ENCODE data around the gene EIF2S1. TPM values are rescaled to one million over a fixed set of nuclear protein-coding genes. Genes with fewer than 3 reads are reported as not detected.

Gene EIF2S1
- total RNA-seq, 1 experiment from 2014 or later, result 171 TPM

DNA sequence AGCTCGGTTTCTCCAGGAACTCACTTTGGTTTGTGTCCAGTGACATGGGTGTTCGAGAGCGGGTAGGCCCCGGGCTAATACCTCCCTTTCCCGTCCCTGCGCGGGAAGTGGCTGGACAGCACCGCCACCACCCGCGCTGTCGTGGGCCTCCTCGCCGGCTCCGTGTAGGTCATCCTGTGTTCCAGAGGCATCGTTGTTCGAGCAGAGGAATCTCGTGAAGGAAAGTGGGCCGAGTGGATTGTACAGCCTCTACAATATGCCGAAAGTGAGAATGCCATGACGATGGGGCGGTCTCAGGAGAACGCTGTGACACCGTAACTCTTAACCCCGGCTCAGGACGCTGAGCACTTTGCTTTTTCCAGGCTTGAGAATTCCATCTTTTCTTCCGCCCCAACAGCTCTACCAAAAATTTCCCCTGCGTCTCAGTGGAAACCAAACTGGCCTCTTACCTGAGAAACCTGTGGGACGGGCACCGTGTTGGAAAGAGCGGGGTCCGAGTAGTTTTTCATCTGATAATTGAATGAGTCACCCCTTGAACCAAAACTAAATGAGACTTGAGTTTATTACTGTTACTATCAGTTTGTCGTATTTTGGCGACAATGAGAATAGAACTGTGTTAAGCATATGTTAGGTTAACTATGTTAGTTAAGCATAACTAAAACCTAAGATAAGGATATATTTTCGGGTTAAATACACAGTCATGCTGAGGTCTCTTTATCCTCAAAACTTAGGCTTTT is 510 bp downstream of the EIF2S1 start:
- Histone ChIP-seq H3K9ac (ENCODE audit: low read length) (peak overlapping the region; percentile 92), H3K4me1 (ENCODE audit: low read length) (peaks cover 55% of the 10 kb centered on the region), H3K27me3 (ENCODE audit: low read length) (no peaks in the 10 kb centered on the region), H3K36me3 (ENCODE audit: insufficient read depth, low read length) (peaks cover 42% of the 10 kb centered on the region), H3K9me3 (ENCODE audit: low read length) (no peaks in the 10 kb centered on the region), H3K4me3 (ENCODE audit: low read length) (peak overlapping the region; percentile 78), H3K79me2 (ENCODE audit: low read length) (peaks cover 95% of the 10 kb centered on the region), H3K4me2 (ENCODE audit: low read depth, low read length, poor library complexity, severe bottlenecking) (peak overlapping the region; percentile 88), H3K27ac (ENCODE audit: low read length) (peak overlapping the region; percentile 87; the same call in 1 of the 2 replicates), H4K20me1 (ENCODE audit: insufficient read depth, low read depth, low read length) (peaks cover 39% of the 10 kb centered on the region), H2AFZ (ENCODE audit: low read length) (peak overlapping the region; percentile 97; the same call in 1 of the 2 replicates), H3K9me2 (replicated peaks; ENCODE audit: insufficient read depth, low read length) (no peaks in the 10 kb centered on the region)
- no peak for DNase-seq

- no peak overlapping the region for H3K27ac ChIP-seq (ENCODE audit: low read length)
- H3K9me3 ChIP-seq (ENCODE audit: low read length), result no peaks in the 10 kb centered on the region
- H3K9me2 ChIP-seq (replicated peaks; ENCODE audit: insufficient read depth, low read length), result no peaks in the 10 kb centered on the region
- H3K4me1 ChIP-seq (ENCODE audit: low read length), result peaks cover 28% of the 10 kb centered on the region
- H3K27me3 ChIP-seq (ENCODE audit: low read length), result no peaks in the 10 kb centered on the region
- H3K9ac ChIP-seq (ENCODE audit: low read length), result no peak overlapping the region
- H4K20me1 ChIP-seq (ENCODE audit: insufficient read depth, low read depth, low read length), result peaks cover 52% of the 10 kb centered on the region
- H3K4me3 ChIP-seq (ENCODE audit: low read length), result no peak overlapping the region
- no peak overlapping the region for H2AFZ ChIP-seq (ENCODE audit: low read length)
- H3K4me2 ChIP-seq (ENCODE audit: low read depth, low read length, poor library complexity, severe bottlenecking), result no peak overlapping the region
- peaks cover 95% of the 10 kb centered on the region for H3K79me2 ChIP-seq (ENCODE audit: low read length)
- peaks cover 82% of the 10 kb centered on the region for H3K36me3 ChIP-seq (ENCODE audit: insufficient read depth, low read length)
- DNase-seq, result no peak
Measured at GRCh38 chr14:67365476-67365875, 5.3 kb downstream of the EIF2S1 start.

- Histone ChIP-seq H3K79me2 (ENCODE audit: low read length) (peaks cover 94% of the 10 kb centered on the region), H2AFZ (ENCODE audit: low read length) (no peak overlapping the region), H3K9me2 (replicated peaks; ENCODE audit: insufficient read depth, low read length) (no peaks in the 10 kb centered on the region), H3K4me1 (ENCODE audit: low read length) (no peaks in the 10 kb centered on the region), H3K27me3 (ENCODE audit: low read length) (no peaks in the 10 kb centered on the region), H3K27ac (ENCODE audit: low read length) (no peak overlapping the region), H3K4me3 (ENCODE audit: low read length) (no peak overlapping the region), H3K9ac (ENCODE audit: low read length) (no peak overlapping the region), H4K20me1 (ENCODE audit: insufficient read depth, low read depth, low read length) (peaks cover 45% of the 10 kb centered on the region), H3K36me3 (ENCODE audit: insufficient read depth, low read length) (peaks cover 84% of the 10 kb centered on the region), H3K9me3 (ENCODE audit: low read length) (no peaks in the 10 kb centered on the region), H3K4me2 (ENCODE audit: low read depth, low read length, poor library complexity, severe bottlenecking) (no peak overlapping the region)
- no peak for DNase-seq
Measured at GRCh38 chr14:67370830-67371229, 10.7 kb downstream of the EIF2S1 start.

DNA sequence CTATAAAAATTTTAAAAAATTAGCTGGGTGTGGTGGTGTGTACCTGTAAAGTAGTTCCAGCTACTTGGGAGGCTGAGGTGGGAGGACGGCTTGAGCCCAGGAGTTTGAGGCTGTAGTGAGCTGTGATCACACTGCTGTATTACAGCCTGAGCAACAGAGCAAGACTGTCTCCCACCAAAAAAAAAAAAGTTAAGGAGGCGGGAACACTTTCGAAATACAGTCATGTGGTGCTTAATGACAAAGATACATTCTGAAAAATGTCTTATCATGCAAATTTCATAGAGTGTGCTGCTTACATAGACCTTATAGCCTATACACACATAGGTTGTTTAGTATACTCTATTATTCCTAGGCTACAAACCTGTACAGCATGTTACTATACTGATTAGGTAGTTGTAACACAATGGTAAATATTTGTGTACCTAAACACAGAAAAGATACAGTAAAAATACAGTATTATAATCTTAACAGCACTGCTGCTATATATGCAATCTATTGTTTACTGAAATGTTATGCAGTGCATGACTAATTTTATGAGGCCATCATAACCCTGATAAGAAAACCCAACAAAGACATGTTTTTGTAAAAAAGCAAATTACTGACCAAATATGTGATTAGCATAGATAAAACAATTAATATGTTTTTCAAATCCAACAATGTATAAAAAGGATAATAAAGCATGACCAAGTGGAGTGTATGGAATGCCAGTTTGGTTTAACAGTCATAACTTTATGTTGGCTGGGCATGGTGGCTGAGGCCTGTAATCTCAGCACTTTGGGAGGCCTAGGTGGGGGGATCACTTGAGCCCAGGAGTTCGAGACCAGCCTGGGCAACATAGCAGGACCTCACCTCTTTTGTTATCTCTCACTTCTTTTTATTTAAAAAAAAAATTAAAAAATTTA is 11.4 kb downstream of the EIF2S1 start:
- peaks cover 40% of the 10 kb centered on the region for H4K20me1 ChIP-seq (ENCODE audit: insufficient read depth, low read depth, low read length)
- H2AFZ ChIP-seq (ENCODE audit: low read length), result no peak overlapping the region
- H3K79me2 ChIP-seq (ENCODE audit: low read length), result peaks cover 94% of the 10 kb centered on the region
- no peak overlapping the region for H3K4me2 ChIP-seq (ENCODE audit: low read depth, low read length, poor library complexity, severe bottlenecking)
- H3K9me3 ChIP-seq (ENCODE audit: low read length), result no peaks in the 10 kb centered on the region
- H3K36me3 ChIP-seq (ENCODE audit: insufficient read depth, low read length), result peaks cover 84% of the 10 kb centered on the region
- no peak overlapping the region for H3K27ac ChIP-seq (ENCODE audit: low read length)
- no peak overlapping the region for H3K9ac ChIP-seq (ENCODE audit: low read length)
- H3K9me2 ChIP-seq (replicated peaks; ENCODE audit: insufficient read depth, low read length), result no peaks in the 10 kb centered on the region
- H3K27me3 ChIP-seq (ENCODE audit: low read length), result no peaks in the 10 kb centered on the region
- no peak overlapping the region for H3K4me3 ChIP-seq (ENCODE audit: low read length)
- no peaks in the 10 kb centered on the region for H3K4me1 ChIP-seq (ENCODE audit: low read length)
- no peak for DNase-seq

GRCh38 chr14:67372833-67373232 is 12.7 kb downstream of the EIF2S1 start:
- DNase-seq, result no peak
- H3K79me2 ChIP-seq (ENCODE audit: low read length), result peaks cover 92% of the 10 kb centered on the region
- no peaks in the 10 kb centered on the region for H3K27me3 ChIP-seq (ENCODE audit: low read length)
- peaks cover 87% of the 10 kb centered on the region for H3K36me3 ChIP-seq (ENCODE audit: insufficient read depth, low read length)
- H3K9me2 ChIP-seq (replicated peaks; ENCODE audit: insufficient read depth, low read length), result no peaks in the 10 kb centered on the region
- H3K4me2 ChIP-seq (ENCODE audit: low read depth, low read length, poor library complexity, severe bottlenecking), result no peak overlapping the region
- H2AFZ ChIP-seq (ENCODE audit: low read length), result no peak overlapping the region
- H3K4me3 ChIP-seq (ENCODE audit: low read length), result no peak overlapping the region
- no peak overlapping the region for H3K27ac ChIP-seq (ENCODE audit: low read length)
- no peaks in the 10 kb centered on the region for H3K9me3 ChIP-seq (ENCODE audit: low read length)
- no peak overlapping the region for H3K9ac ChIP-seq (ENCODE audit: low read length)
- H3K4me1 ChIP-seq (ENCODE audit: low read length), result no peaks in the 10 kb centered on the region
- H4K20me1 ChIP-seq (ENCODE audit: insufficient read depth, low read depth, low read length), result peaks cover 43% of the 10 kb centered on the region

DNA sequence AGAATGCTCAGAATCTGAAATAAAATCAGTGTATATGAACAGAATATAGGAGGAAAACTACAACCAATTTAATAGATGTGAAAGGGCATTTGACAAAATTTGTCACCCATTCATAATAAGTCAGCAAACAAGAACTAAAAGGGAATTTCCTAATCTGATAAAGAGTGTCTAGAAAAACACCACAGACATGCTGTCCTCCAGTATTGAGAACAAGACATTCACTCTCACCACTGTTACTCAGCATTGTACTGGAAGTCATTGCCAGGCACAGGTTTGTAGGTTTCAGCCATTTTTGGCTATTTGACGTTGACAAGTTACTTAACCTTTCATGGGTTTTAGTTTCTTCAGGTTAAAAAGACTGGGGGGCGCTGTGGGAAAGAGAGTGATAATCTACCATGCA is 13.2 kb downstream of the EIF2S1 start:
- Histone ChIP-seq H3K4me1 (ENCODE audit: low read length) (no peaks in the 10 kb centered on the region), H3K27ac (ENCODE audit: low read length) (no peak overlapping the region), H3K27me3 (ENCODE audit: low read length) (no peaks in the 10 kb centered on the region), H3K9me3 (ENCODE audit: low read length) (no peaks in the 10 kb centered on the region), H3K79me2 (ENCODE audit: low read length) (peaks cover 88% of the 10 kb centered on the region), H2AFZ (ENCODE audit: low read length) (no peak overlapping the region), H3K4me3 (ENCODE audit: low read length) (no peak overlapping the region), H3K9me2 (replicated peaks; ENCODE audit: insufficient read depth, low read length) (no peaks in the 10 kb centered on the region), H3K9ac (ENCODE audit: low read length) (no peak overlapping the region), H4K20me1 (ENCODE audit: insufficient read depth, low read depth, low read length) (peaks cover 43% of the 10 kb centered on the region), H3K4me2 (ENCODE audit: low read depth, low read length, poor library complexity, severe bottlenecking) (no peak overlapping the region), H3K36me3 (ENCODE audit: insufficient read depth, low read length) (peaks cover 84% of the 10 kb centered on the region)
- no peak for DNase-seq

GRCh38 chr14:67377916-67378315 is 17.8 kb downstream of the EIF2S1 start:
- Histone ChIP-seq H3K27ac (ENCODE audit: low read length) (no peak overlapping the region), H3K27me3 (ENCODE audit: low read length) (no peaks in the 10 kb centered on the region), H2AFZ (ENCODE audit: low read length) (no peak overlapping the region), H3K9me2 (replicated peaks; ENCODE audit: insufficient read depth, low read length) (no peaks in the 10 kb centered on the region), H3K36me3 (ENCODE audit: insufficient read depth, low read length) (peaks cover 91% of the 10 kb centered on the region), H4K20me1 (ENCODE audit: insufficient read depth, low read depth, low read length) (peaks cover 33% of the 10 kb centered on the region), H3K4me2 (ENCODE audit: low read depth, low read length, poor library complexity, severe bottlenecking) (no peak overlapping the region), H3K79me2 (ENCODE audit: low read length) (peaks cover 62% of the 10 kb centered on the region), H3K4me3 (ENCODE audit: low read length) (no peak overlapping the region), H3K4me1 (ENCODE audit: low read length) (no peaks in the 10 kb centered on the region), H3K9ac (ENCODE audit: low read length) (no peak overlapping the region), H3K9me3 (ENCODE audit: low read length) (no peaks in the 10 kb centered on the region)
- DNase-seq, result no peak

DNA sequence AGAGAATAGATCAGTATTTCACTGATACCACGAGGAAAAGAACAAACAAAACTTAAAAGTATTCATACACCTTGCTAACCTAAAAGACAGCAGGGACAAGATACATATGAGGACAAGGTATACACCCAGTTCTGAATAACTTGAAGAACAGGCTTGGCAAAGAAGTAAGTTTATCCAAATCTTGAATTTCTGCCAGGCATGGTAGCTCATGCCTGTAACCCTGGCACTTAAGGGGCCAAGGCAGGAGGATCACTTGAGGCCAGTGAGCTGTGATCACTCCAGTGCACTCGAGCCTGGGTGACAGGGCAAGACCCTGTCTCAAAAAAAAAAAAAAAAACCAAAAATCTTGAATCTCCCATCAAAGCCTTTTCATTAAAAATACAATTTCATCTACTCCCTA is 25.0 kb downstream of the EIF2S1 start:
- Histone ChIP-seq H3K79me2 (ENCODE audit: low read length) (peaks cover 5% of the 10 kb centered on the region; the same call in 1 of the 2 replicates), H3K9me2 (replicated peaks; ENCODE audit: insufficient read depth, low read length) (no peaks in the 10 kb centered on the region), H3K9me3 (ENCODE audit: low read length) (no peaks in the 10 kb centered on the region), H3K36me3 (ENCODE audit: insufficient read depth, low read length) (peaks cover 62% of the 10 kb centered on the region), H3K9ac (ENCODE audit: low read length) (no peak overlapping the region), H3K4me3 (ENCODE audit: low read length) (no peak overlapping the region), H3K4me2 (ENCODE audit: low read depth, low read length, poor library complexity, severe bottlenecking) (no peak overlapping the region), H3K27me3 (ENCODE audit: low read length) (no peaks in the 10 kb centered on the region), H3K4me1 (ENCODE audit: low read length) (no peaks in the 10 kb centered on the region), H3K27ac (ENCODE audit: low read length) (no peak overlapping the region), H4K20me1 (ENCODE audit: insufficient read depth, low read depth, low read length) (0 out of 2 replicates have a peak, but pooled peaks cover 8% of the 10 kb centered on the region), H2AFZ (ENCODE audit: low read length) (no peak overlapping the region)
- no peak for DNase-seq

Measured in Karpas-422 (cell line).